Astrocyte (in vitro differentiated cells and primary cell): ENCODE data around the gene WFDC9. TPM values are rescaled to one million over a fixed set of nuclear protein-coding genes. Genes with fewer than 3 reads are reported as not detected.

Source experiments
- DNase-seq: peaks from one replicate; pipeline ENCODE4 v3.0.0-alpha.2; 2010; ENCODE audit warnings: low read depth
- FAIRE-seq: peaks from 2 replicates; lab custom pipeline; 2011; peaks lifted over from hg19 to GRCh38; lab: Jason Lieb, UNC
- H2AFZ ChIP-seq: 2 replicates; pipeline ENCODE4 v1.6.0; 2012; ENCODE audit warnings: low read depth, low read length, inconsistent platforms
- H3K27ac ChIP-seq: 2 replicates; pipeline ENCODE4 v1.5.1; 2011; ENCODE audit warnings: low read depth, low read length, inconsistent platforms
- H3K27me3 ChIP-seq: 2 replicates; pipeline ENCODE4 v1.6.0; 2011; ENCODE audit warnings: low read length, inconsistent platforms; ENCODE audit not compliant: insufficient read depth
- H3K36me3 ChIP-seq: 2 replicates; pipeline ENCODE4 v1.5.1; 2011; ENCODE audit warnings: low read length, inconsistent platforms; ENCODE audit not compliant: insufficient read depth
- H3K4me1 ChIP-seq: 2 replicates; pipeline ENCODE4 v1.5.1; 2011; ENCODE audit warnings: low read length, inconsistent platforms; ENCODE audit not compliant: insufficient read depth
- H3K4me2 ChIP-seq: 2 replicates; pipeline ENCODE4 v1.6.0; 2012; ENCODE audit warnings: low read length, inconsistent platforms
- H3K4me3 ChIP-seq: 2 replicates; pipeline ENCODE4 v1.5.1; 2011; ENCODE audit warnings: low read depth, mild to moderate bottlenecking, low read length, inconsistent platforms; ENCODE audit not compliant: insufficient read depth
- H3K79me2 ChIP-seq: 2 replicates; pipeline ENCODE4 v1.6.0; 2012; ENCODE audit warnings: mild to moderate bottlenecking, low read length, inconsistent platforms; ENCODE audit not compliant: insufficient read depth
- H3K9ac ChIP-seq: 2 replicates; pipeline ENCODE4 v1.6.0; 2012; ENCODE audit warnings: mild to moderate bottlenecking, low read length, inconsistent platforms
- H3K9me3 ChIP-seq: 2 replicates; pipeline ENCODE4 v1.5.1; 2012; ENCODE audit warnings: low read depth, mild to moderate bottlenecking, low read length, inconsistent platforms; ENCODE audit not compliant: insufficient read depth
- H4K20me1 ChIP-seq: 2 replicates; pipeline ENCODE4 v1.6.0; 2012; ENCODE audit warnings: low read length, inconsistent platforms; ENCODE audit not compliant: insufficient read depth
- H3K27ac Mint-ChIP-seq: one replicate; pipeline ENCODE4 v1.8.0; 2021; ENCODE audit warnings: mild to moderate bottlenecking, mixed read lengths; ENCODE audit not compliant: unreplicated experiment
- H3K27me3 Mint-ChIP-seq: one replicate; pipeline ENCODE4 v1.8.0; 2021; ENCODE audit warnings: low read depth, mixed read lengths; ENCODE audit not compliant: unreplicated experiment
- H3K36me3 Mint-ChIP-seq: one replicate; pipeline ENCODE4 v1.8.0; 2021; ENCODE audit warnings: low read depth, mixed read lengths; ENCODE audit not compliant: unreplicated experiment
- H3K4me1 Mint-ChIP-seq: one replicate; pipeline ENCODE4 v1.8.0; 2021; ENCODE audit warnings: low read depth, mixed read lengths; ENCODE audit not compliant: unreplicated experiment
- H3K4me3 Mint-ChIP-seq: one replicate; pipeline ENCODE4 v1.8.0; 2021; ENCODE audit warnings: mild to moderate bottlenecking, moderate library complexity, mixed read lengths; ENCODE audit not compliant: unreplicated experiment
- H3K9me3 Mint-ChIP-seq: one replicate; pipeline ENCODE4 v1.8.0; 2021; ENCODE audit warnings: mild to moderate bottlenecking, mixed read lengths; ENCODE audit not compliant: unreplicated experiment
- EZH2 ChIP-seq: IDR thresholded peaks from 2 replicates; pipeline ENCODE4 v1.6.1; 2012; ENCODE audit warnings: mild to moderate bottlenecking, low read length, inconsistent platforms; ENCODE audit not compliant: insufficient read depth
- total RNA-seq: library from RNA; stranded (reverse); gene quantifications from 2 replicates; pipeline ENCODE4 v1.2.1, GENCODE V29; 2021
- TF ChIP-seq, protein P1 (sequence below): IDR thresholded peaks from 2 replicates; pipeline ENCODE4 v1.5.1; 2011; ENCODE audit warnings: low read depth, mild to moderate bottlenecking, inconsistent platforms, low read length, moderate library complexity; ENCODE audit not compliant: insufficient read depth

WFDC9 gene
- total RNA-seq, 1 donor from 2014 or later: not detected

DNA sequence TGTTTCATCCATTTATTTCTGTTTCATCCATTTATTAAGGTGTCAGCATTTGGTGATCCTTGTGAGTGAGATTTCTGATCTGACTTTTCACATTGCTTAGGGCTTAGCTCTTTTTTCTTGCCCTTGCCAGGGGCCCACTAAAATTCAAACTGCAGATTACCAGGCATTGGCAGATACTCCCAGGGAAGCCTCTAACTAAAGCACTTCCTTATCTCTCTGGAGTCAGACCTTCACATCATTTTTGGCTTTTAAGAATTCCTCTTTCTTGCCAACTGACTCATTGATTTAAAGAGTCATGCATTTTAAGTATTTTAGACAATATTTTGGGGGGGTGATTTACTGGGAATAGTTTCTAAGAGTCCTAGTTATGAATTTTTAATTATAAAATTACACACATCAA, 49.4 kb downstream of the WFDC9 start:
- Histone ChIP-seq H3K27me3 (no peaks in the 10 kb centered on the region), H3K36me3 (no peaks in the 10 kb centered on the region), H4K20me1 (no peaks in the 10 kb centered on the region), H3K4me3 (no peak overlapping the region), H3K27ac (no peak overlapping the region), H2AFZ (no peak overlapping the region), H3K79me2 (no peaks in the 10 kb centered on the region), H3K9ac (no peak overlapping the region), H3K4me1 (no peaks in the 10 kb centered on the region), H3K4me2 (no peak overlapping the region), H3K9me3 (no peaks in the 10 kb centered on the region)
- Mint-ChIP-seq H3K9me3 (peaks cover 3% of the 10 kb centered on the region), H3K4me3 (no peak overlapping the region), H3K4me1 (peaks cover 3% of the 10 kb centered on the region), H3K36me3 (no peaks in the 10 kb centered on the region), H3K27ac (no peak overlapping the region), H3K27me3 (peaks cover 2% of the 10 kb centered on the region)
- FAIRE-seq (no peak), DNase-seq (peak; percentile 27)
- TF ChIP-seq, protein P1, sequence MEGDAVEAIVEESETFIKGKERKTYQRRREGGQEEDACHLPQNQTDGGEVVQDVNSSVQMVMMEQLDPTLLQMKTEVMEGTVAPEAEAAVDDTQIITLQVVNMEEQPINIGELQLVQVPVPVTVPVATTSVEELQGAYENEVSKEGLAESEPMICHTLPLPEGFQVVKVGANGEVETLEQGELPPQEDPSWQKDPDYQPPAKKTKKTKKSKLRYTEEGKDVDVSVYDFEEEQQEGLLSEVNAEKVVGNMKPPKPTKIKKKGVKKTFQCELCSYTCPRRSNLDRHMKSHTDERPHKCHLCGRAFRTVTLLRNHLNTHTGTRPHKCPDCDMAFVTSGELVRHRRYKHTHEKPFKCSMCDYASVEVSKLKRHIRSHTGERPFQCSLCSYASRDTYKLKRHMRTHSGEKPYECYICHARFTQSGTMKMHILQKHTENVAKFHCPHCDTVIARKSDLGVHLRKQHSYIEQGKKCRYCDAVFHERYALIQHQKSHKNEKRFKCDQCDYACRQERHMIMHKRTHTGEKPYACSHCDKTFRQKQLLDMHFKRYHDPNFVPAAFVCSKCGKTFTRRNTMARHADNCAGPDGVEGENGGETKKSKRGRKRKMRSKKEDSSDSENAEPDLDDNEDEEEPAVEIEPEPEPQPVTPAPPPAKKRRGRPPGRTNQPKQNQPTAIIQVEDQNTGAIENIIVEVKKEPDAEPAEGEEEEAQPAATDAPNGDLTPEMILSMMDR: no peak
- no peak for TF ChIP-seq EZH2

DNA sequence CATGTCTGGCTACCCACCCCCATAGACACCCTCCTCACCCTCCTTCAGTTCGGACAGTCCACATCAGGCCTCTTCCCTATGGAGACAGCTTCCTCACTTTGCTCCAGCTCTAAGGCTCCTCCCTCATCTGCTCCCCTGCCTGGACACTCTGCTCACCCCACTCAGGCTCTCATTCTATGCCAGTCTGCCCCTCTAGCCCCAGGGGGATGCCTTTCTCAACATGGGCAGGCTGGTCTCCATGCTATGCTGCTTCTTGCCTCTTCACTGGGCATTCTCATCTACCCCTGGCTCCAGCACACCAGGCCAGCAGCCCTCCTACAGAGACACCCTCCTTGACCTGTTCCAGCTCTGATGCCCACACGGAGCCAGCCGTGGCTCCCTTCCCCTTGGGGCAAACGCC, 51.9 kb downstream of the WFDC9 start, which contains the start of gene WFDC8:
Gene WFDC8, minus strand, starts transcription at position 101 of the 400 bp plus-strand sequence. Its CDS starts 37 bp downstream, at position 64.
- H3K36me3 ChIP-seq: no peaks in the 10 kb centered on the region
- DNase-seq (no peak), FAIRE-seq (no peak)
- no peak within 1 kb of the TSS for H3K4me2 ChIP-seq
- no peak within 1 kb of the TSS for H3K27ac ChIP-seq
- H3K4me1 ChIP-seq: no peaks in the 10 kb centered on the region
- no peaks in the 10 kb centered on the region for H4K20me1 ChIP-seq
- no peaks in the 10 kb centered on the region for H3K36me3 Mint-ChIP-seq
- H3K9me3 ChIP-seq: no peaks in the 10 kb centered on the region
- H3K9ac ChIP-seq: no peak within 1 kb of the TSS
- H3K4me1 Mint-ChIP-seq: peaks cover 3% of the 10 kb centered on the region
- H3K27me3 ChIP-seq: no peaks in the 10 kb centered on the region
- H2AFZ ChIP-seq: no peak within 1 kb of the TSS
- H3K4me3 ChIP-seq: no peak within 1 kb of the TSS
- H3K27me3 Mint-ChIP-seq: peaks cover 2% of the 10 kb centered on the region
- H3K9me3 Mint-ChIP-seq: peaks cover 3% of the 10 kb centered on the region
- H3K27ac Mint-ChIP-seq: no peak within 1 kb of the TSS
- TF ChIP-seq EZH2: no peak
- TF ChIP-seq, protein P1: no peak
- H3K4me3 Mint-ChIP-seq: no peak within 1 kb of the TSS
- H3K79me2 ChIP-seq: no peaks in the 10 kb centered on the region

DNA sequence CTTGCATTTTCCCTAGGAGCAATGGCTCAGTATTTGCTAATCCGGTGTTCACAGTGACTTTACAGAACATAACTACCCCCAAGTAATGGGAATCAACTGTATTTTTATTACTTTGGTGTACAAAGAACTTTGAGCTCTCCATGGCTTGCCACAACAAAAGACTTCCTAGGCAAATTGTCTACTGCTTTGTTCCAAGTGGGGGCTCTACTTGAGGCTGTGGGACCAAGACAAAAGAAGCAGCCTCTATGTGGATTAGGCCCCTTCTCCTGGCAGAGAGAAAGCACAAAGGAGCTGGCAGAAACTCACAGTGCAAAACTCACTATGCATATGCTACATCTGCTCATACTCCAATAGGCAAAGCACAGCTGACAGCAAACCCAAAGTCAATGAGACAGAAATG, 52.9 kb downstream of the WFDC9 start:
- Mint-ChIP-seq H3K36me3 (no peaks in the 10 kb centered on the region), H3K27ac (no peak overlapping the region), H3K4me3 (no peak overlapping the region), H3K27me3 (peaks cover 2% of the 10 kb centered on the region), H3K4me1 (peaks cover 3% of the 10 kb centered on the region), H3K9me3 (peaks cover 3% of the 10 kb centered on the region)
- Histone ChIP-seq H3K27ac (no peak overlapping the region), H3K27me3 (no peaks in the 10 kb centered on the region), H3K9ac (no peak overlapping the region), H3K36me3 (no peaks in the 10 kb centered on the region), H3K4me3 (no peak overlapping the region), H2AFZ (no peak overlapping the region), H3K4me1 (no peaks in the 10 kb centered on the region), H3K9me3 (no peaks in the 10 kb centered on the region), H3K4me2 (no peak overlapping the region), H3K79me2 (no peaks in the 10 kb centered on the region), H4K20me1 (no peaks in the 10 kb centered on the region)
- DNase-seq: no peak
- TF ChIP-seq, protein P1: no peak
- no peak for FAIRE-seq
